Activated naive CD8-positive, alpha-beta T cell treated with anti-CD3 and anti-CD28 coated beads, Interleukin-2, amount 50 U/mL, for 16 hours (primary cell): Measurements from ENCODE around the gene PYGO2.

Experiments
- DNase-seq: peaks from one replicate; pipeline ENCODE4 v3.0.0-alpha.2; 2020; ENCODE audit warnings: low read depth, low spot score

The PYGO2 gene

GRCh38 chr1:154944401-154945159, 17.0 kb downstream of the PYGO2 start:
- DNase-seq, result no peak

- DNase-seq, result no peak
These were observed 17.8 kb downstream of the PYGO2 start for GRCh38 chr1:154943649-154944400.

- DNase-seq, result no peak
These were observed 20.1 kb downstream of the PYGO2 start for GRCh38 chr1:154941333-154942013.

GRCh38 chr1:154940651-154941194, 20.9 kb downstream of the PYGO2 start:
- DNase-seq, result no peak

- DNase-seq, result no peak
These were observed 21.4 kb downstream of the PYGO2 start for GRCh38 chr1:154940213-154940560.

- DNase-seq, result no peak
These were observed 22.8 kb downstream of the PYGO2 start for GRCh38 chr1:154938604-154939399.

DNA sequence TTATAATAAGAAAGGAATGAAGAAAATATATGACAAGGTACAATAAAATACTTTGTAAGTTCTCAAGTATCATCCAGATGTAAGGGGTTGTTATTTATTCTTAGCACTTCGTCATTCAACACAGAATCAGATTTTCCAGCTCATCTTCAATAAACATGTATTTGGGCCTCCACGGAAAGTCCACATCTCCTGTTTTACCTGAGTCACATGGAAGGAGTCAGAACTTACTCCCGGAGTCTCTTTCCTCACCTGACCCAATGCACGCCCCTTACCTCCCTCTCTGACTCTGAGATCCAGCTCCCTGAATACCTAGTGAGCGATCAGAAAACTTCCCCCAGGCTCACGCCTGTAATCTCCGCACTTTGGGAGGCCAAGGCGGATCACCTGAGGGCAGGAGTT, 23.6 kb downstream of the PYGO2 start:
- no peak for DNase-seq

DNA sequence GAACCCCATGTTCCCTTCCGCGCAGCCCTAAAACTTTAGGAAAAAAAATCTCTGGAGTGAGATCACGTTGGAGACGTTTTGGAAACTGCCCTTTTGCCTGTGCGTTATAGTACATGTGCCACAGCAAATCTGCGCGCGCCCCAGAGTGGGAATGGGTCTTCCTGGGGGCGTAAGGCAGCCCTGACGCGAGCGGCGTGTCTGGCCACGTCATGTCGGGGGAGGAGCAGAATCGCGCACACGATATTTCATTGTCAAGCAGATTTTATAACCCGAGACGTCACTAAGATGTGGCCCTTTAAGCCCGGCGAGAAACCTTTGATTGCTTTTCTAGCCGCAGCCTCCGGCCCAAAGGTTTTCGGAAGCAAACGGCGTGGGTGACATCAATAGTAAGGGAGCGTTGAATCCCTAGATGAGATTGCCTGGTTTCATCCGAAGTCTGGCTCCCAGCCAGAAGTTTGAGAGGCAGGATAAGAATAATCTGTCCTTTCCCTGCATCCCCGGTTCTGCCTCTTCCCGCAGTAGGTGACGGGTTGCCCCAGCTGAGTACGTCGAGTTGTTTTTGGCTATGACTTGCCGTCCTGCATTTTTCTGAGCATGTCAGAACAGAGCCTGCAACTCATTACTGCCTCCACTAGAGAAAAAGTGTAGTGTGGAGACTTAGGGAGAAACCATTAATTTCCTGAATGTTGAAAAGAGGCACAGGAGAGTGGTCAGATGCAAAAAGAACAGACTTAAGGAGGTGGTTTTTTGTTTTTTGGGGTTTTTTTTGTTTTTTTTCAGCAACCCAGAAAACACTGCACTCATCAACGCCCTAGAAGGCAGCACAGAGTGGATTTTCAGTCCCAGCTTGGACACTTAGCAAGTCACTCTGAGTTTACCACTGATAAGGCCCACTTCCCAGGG, 24.2 kb downstream of the PYGO2 start:
- peak; percentile 71 for DNase-seq

DNA sequence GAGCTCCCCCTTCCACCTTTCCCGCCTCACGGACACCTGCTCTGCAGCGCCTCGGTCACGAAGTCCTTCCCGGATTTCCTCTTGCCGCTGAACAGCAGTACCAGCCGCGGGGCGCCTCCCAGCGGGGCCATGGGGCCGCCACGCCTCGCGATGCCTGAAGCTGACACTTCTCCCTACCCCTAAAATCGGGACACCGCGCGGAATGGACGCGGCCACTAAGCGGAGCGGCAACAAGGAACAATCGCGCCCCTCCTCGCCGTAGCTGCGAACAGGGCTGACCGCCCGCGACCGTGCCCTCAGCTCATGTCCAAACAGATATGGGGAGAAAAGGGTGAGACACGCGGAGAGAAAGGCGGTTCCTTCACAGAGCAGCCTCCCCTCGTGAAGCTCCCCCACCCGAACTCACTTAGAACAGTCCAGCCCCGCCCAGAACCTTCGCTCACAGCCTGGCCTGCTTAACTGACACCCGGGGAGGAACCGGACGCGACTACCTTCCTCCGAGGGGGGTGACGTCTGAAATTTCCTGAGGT, 25.0 kb downstream of the PYGO2 start, which contains the start of gene PMVK:
Gene PMVK, minus strand, starts transcription at position 165 of the 530 bp plus-strand sequence. Its CDS starts 34 bp downstream, at position 131.
- DNase-seq, result peak; percentile 91

DNA sequence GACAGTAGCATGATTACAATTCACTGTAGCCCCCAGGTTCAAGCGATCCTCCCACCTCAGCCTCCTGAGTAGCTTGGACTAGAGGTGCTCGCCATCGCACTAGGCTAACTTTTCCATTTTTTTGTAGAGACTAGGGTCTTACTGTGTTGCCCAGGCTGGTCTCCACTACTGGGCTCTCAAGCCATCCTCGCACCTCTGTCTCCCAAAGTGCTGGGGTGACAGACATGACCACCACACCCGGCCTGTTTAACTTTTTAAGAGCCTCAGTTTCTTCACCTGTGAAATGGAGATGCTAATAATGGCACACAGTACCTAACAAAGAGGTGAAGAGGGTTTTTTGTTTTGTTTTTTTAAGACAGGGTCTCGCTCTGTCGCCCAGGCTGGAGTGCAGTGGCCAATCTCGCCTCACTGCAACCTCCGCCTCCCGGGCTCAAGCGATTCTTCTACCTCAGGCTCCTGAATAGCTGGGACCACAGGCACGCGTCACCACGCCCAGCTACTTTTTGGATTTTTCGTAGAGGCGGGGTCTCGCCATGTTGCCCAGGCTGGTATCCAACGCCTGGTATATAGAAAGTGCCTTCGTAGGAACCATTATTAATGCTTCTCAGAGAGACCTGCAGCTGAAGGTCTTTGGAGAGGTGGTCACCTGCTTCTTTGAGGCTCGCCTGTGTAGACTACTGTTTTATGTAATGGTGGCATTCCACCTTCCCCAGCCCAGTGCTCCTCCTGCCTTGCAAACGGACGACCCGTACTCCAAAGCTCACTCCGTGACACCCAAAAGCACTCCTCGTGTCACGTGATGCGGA, 25.6 kb downstream of the PYGO2 start:
- no peak for DNase-seq

- DNase-seq, result no peak
These were observed 27.1 kb downstream of the PYGO2 start for GRCh38 chr1:154934358-154934948.

DNA sequence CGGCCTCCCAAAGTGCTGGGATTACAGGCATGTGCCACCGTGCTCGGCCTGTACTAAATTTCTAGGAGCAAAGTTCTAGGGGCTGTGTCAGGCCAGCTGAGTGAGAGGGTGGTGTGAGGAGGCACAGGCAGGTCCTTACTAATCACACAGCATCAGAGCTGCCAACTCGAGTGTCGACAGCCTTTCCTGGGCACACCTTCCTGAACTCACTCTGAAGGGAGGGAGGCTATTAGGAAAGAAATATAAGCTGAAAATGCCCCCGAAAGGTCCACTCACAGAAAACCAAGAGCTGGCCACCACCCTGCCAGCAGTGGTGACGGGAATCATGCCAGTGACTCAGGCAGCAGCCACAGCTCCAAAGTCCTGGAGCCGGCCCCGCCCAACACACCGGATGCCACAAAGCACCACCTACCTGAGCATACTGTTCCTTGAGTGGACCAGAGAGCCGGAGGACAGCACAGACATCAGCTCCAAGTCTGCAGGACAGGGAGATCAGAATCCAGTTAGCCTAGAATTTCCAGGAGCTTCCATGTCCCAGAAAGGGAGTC, 29.6 kb downstream of the PYGO2 start:
- no peak for DNase-seq

GRCh38 chr1:154926201-154926600, 35.4 kb downstream of the PYGO2 start:
- DNase-seq, result no peak

DNA sequence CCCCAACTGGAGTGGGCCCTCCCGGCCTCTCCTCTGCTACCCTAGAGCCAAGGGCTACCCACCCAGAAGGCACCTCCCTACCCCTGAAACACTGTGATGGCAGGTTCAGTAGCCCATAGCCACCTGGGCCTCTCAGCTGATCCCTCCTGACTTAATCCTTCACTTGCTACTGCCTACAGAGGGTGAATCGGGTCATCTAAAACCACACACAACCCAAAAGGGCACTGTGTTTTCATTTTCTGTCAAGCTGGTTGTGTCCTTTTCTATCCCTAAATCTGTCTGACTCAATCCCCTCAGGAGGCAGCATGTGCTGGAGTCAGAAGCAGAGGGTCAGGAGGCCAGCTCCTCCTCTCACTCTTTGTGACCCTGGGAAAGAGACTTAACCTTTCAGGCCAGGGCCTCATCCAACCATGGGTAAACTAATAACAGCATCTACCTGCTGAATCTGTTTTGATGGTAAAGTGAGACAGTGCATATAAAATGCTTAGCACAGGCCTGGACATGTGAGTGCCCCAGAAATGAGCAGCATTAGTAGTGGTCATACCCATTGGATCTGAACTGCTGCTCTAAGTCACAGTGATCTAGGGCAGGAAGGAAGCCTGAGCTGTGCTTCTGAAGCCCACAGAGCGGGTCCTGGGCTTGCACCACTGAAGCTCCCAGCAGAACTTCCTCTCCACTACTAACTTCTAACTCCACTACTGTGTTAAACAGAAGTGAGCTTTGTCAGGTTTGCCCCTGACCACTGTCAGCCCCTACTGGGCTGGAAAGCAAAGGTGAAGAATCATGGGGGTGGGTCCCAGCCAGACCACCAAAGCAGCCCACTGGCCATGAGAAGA, 36.0 kb downstream of the PYGO2 start:
- DNase-seq, result no peak

DNA sequence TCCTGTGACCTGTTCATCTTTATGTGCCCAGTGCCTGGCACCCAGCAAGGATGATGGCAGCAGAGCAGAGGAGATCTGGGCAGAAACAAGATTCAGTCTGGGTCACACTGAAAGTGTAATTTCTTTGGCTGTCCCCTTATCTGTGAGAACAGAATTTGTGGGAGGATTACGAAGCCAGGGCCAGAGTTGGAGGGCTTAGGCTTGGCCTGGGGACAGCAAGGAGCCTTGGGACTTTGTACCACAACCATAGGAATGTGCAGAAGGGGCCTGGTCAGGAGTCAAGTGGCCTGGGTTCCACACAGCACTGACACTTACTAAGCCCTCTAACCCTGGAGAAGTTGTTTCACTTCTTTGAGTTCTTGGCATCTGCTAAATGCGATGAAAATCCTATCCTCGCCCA, 37.9 kb downstream of the PYGO2 start:
- no peak for DNase-seq

- no peak for DNase-seq
These were observed 48.3 kb downstream of the PYGO2 start for GRCh38 chr1:154913273-154913672.

GRCh38 chr1:154912755-154913154, 48.8 kb downstream of the PYGO2 start:
- DNase-seq, result no peak
